ENCODE data around the gene RTN4RL1.

DNA sequence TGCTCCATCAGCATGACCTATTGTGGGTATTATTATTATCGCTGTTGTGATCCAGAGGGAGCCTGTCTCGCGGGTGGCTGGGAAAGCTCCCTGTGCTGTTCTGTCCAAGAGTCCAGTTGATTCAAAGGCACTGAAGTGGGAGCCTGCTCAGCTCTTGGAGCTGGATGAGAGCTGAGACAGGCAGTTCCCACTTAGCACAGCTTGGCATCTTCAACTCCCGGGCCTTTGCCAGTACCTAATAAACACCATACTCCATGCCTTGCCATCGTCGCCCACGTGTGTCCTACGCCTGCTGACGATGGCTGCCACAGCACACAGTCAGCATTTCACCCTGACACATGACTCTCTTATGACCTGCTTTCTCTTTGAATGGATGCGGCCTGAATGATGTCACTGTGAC lies 32.6 kb downstream of the RTN4RL1 start:
- TF ChIP-seq, protein P1, sequence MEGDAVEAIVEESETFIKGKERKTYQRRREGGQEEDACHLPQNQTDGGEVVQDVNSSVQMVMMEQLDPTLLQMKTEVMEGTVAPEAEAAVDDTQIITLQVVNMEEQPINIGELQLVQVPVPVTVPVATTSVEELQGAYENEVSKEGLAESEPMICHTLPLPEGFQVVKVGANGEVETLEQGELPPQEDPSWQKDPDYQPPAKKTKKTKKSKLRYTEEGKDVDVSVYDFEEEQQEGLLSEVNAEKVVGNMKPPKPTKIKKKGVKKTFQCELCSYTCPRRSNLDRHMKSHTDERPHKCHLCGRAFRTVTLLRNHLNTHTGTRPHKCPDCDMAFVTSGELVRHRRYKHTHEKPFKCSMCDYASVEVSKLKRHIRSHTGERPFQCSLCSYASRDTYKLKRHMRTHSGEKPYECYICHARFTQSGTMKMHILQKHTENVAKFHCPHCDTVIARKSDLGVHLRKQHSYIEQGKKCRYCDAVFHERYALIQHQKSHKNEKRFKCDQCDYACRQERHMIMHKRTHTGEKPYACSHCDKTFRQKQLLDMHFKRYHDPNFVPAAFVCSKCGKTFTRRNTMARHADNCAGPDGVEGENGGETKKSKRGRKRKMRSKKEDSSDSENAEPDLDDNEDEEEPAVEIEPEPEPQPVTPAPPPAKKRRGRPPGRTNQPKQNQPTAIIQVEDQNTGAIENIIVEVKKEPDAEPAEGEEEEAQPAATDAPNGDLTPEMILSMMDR (IDR thresholded peaks at IDR 0.05): no peak
- TF ChIP-seq POLR2A (IDR thresholded peaks at IDR 0.05; ENCODE audit: low read depth) (no peak), POLR2AphosphoS5 (IDR thresholded peaks at IDR 0.05) (no peak), EP300 (IDR thresholded peaks at IDR 0.05) (no peak)

Data from esophagus muscularis mucosa (tissue), 4 donors.